RWPE2 (cell line): ENCODE measurements around the gene MLXIPL.
"Not testable (repeated sequence)": the region's sequence is repeated elsewhere in the genome, so short reads cannot be mapped to it uniquely, and the experiment has no call there.

Source experiments
- ATAC-seq: fragments of 200-7000 bp; cut with Tn5 transposase; 3 replicates; pipeline ENCODE4 v1.9.1; 2021; ENCODE audit warnings: low read depth
- DNase-seq: peaks from one replicate; pipeline ENCODE4 v3.0.0-alpha.2; 2020; ENCODE audit warnings: low spot score
- H3K27ac ChIP-seq: fragments of 450-650 bp; 2 replicates; pipeline ENCODE4 v1.5.1; 2017; ENCODE audit warnings: mild to moderate bottlenecking; ENCODE audit not compliant: poor library complexity, severe bottlenecking
- H3K27me3 ChIP-seq: fragments of 250-450 bp; sonication (Bioruptor Pico); 2 replicates; pipeline ENCODE4 v1.5.1; 2021; ENCODE audit warnings: mild to moderate bottlenecking, moderate library complexity; ENCODE audit not compliant: insufficient read depth, poor library complexity, severe bottlenecking
- H3K36me3 ChIP-seq: fragments of 250-450 bp; sonication (Bioruptor Pico); 2 replicates; pipeline ENCODE4 v1.5.1; 2020; ENCODE audit warnings: low read depth, mild to moderate bottlenecking, moderate library complexity
- H3K4me1 ChIP-seq: fragments of 250-450 bp; sonication (Bioruptor Pico); 2 replicates; pipeline ENCODE4 v1.5.1; 2021; ENCODE audit warnings: mild to moderate bottlenecking, moderate library complexity; ENCODE audit not compliant: insufficient read depth, poor library complexity, severe bottlenecking
- H3K4me3 ChIP-seq: fragments of 250-450 bp; sonication (Bioruptor Pico); 2 replicates; pipeline ENCODE4 v1.5.1; 2021; ENCODE audit warnings: mild to moderate bottlenecking, moderate library complexity; ENCODE audit not compliant: severe bottlenecking
- H3K9me3 ChIP-seq: fragments of 250-450 bp; sonication (Bioruptor Pico); 2 replicates; pipeline ENCODE4 v1.5.1; 2021; ENCODE audit warnings: mild to moderate bottlenecking, moderate library complexity; ENCODE audit not compliant: severe bottlenecking
- TF ChIP-seq, protein P1 (sequence below): fragments of 450-650 bp; IDR thresholded peaks from one replicate; pipeline ENCODE4 v1.5.1; 2017; ENCODE audit warnings: mild to moderate bottlenecking, moderate library complexity; ENCODE audit not compliant: poor library complexity, severe bottlenecking

The MLXIPL gene

DNA sequence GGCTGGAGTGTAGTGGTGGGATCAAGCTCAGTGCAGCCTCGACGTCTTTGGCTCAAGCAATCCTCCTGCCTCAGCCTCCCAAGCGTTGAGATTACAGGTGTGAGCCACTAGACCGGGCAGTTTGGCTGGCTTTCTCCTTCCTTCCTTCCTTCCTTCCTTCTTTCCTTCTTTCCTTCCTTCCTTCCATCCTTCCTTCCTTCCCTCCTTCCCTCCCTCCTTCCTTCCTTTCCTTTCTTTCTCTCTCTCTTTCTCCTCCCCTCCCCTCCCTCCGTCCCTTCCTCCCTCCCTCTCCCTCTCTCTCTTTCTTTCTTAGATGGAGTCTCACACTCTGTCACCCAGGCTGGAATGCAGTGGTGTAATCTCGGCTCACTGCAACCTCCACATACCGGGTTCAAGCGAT lies 35.7 kb upstream of the MLXIPL start:
- Histone ChIP-seq H3K4me1 (no peaks in the 10 kb centered on the region), H3K4me3 (no peak overlapping the region), H3K9me3 (no peaks in the 10 kb centered on the region), H3K27ac (no peak overlapping the region), H3K36me3 (no peaks in the 10 kb centered on the region), H3K27me3 (no peaks in the 10 kb centered on the region)
- ATAC-seq (no peak), DNase-seq (no peak)
- TF ChIP-seq, protein P1, sequence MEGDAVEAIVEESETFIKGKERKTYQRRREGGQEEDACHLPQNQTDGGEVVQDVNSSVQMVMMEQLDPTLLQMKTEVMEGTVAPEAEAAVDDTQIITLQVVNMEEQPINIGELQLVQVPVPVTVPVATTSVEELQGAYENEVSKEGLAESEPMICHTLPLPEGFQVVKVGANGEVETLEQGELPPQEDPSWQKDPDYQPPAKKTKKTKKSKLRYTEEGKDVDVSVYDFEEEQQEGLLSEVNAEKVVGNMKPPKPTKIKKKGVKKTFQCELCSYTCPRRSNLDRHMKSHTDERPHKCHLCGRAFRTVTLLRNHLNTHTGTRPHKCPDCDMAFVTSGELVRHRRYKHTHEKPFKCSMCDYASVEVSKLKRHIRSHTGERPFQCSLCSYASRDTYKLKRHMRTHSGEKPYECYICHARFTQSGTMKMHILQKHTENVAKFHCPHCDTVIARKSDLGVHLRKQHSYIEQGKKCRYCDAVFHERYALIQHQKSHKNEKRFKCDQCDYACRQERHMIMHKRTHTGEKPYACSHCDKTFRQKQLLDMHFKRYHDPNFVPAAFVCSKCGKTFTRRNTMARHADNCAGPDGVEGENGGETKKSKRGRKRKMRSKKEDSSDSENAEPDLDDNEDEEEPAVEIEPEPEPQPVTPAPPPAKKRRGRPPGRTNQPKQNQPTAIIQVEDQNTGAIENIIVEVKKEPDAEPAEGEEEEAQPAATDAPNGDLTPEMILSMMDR = no peak

DNA sequence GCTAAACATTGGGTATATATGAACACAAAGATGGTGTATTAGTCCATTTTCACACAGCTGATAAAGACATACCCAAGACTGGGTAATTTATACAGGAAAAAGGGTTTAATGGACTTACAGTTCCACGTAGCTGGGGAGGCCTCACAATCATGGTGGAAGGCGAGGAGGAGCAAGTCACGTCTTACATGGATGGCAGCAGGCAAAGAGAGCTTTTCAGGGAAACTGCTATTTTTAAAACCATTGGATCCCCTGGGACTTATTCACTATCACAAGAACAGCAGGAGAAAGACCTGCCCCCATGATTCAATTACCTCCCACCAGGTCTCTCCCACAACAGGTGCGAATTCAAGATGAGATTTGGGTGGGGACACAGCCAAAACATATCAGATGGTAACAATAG lies 31.0 kb upstream of the MLXIPL start:
- H3K27me3 ChIP-seq, DNase-seq, H3K4me3 ChIP-seq, H3K4me1 ChIP-seq, H3K9me3 ChIP-seq, ATAC-seq, H3K36me3 ChIP-seq, H3K27ac ChIP-seq: not testable (repeated sequence)

DNA sequence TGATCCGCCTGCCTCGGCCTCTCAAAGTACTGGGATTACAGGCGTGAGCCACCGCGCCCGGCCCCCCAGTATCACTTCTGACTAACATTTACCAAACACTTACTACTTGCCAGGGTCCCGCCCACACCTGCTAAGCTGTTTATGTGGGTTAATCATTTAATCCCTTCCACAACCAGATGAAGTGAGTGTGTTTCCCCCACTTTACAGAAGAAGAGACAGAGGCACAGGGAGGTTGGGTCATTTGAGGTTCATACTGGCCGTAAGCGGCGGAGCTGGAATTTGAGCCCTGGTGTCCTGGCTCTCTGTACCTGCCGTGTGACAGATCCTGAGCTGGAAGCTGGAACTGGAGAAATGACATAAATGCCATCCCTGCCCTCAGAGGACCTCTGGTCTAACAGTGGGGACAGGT lies 28.2 kb upstream of the MLXIPL start:
- no peaks in the 10 kb centered on the region for H3K4me1 ChIP-seq
- no peak for DNase-seq
- H3K36me3 ChIP-seq = no peaks in the 10 kb centered on the region
- H3K9me3 ChIP-seq = no peaks in the 10 kb centered on the region
- no peak overlapping the region for H3K4me3 ChIP-seq
- TF ChIP-seq, protein P1 = no peak
- no peak for ATAC-seq
- no peak overlapping the region for H3K27ac ChIP-seq
- no peaks in the 10 kb centered on the region for H3K27me3 ChIP-seq

DNA sequence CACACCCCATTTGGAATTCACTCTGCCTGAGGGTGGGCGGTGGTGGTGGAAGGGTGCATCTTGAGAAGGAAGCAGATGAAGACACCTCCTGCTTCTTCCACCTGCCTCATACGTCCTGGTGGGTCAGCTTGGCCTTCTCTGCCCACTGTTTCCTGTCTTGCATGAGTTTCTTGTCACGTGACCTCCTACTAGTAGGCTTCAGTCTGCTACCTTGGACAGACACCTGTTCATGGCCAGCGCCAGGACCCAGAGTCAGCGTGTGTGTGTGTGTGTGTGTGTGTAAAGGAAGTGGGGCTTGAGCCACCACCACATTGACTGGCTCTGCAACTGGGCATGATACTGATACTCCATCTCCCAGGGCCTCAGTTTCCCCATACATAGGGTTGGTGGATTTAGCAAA lies 26.2 kb upstream of the MLXIPL start:
- TF ChIP-seq, protein P1 = no peak
- no peak for ATAC-seq
- no peak for DNase-seq
- Histone ChIP-seq H3K4me1 (peaks cover 8% of the 10 kb centered on the region), H3K27ac (no peak overlapping the region), H3K4me3 (no peak overlapping the region), H3K9me3 (no peaks in the 10 kb centered on the region), H3K36me3 (no peaks in the 10 kb centered on the region), H3K27me3 (no peaks in the 10 kb centered on the region)

DNA sequence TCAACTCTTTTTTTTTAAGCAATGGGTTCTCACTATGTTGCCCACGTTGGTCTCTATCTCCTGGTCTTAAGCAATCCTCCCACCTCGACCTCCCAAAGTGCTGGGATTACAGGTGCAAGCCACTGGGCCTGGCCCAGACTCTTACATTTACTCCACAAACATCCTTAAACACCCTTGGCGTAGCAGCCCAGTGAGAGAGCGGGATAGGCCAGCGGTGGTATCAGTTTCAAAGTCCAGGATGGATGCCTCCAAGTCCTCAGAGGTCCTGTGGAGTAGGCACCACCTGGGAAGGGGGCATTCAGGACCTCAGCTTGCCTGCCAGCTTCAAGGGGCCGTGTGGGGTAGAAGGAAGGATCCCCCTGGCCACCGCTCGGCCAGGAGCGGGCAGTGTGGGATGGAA lies 25.3 kb upstream of the MLXIPL start:
- no peaks in the 10 kb centered on the region for H3K36me3 ChIP-seq
- no peak for DNase-seq

More for the DNA sequence above, 25.3 kb upstream of the MLXIPL start:
- TF ChIP-seq, protein P1 = no peak
- no peaks in the 10 kb centered on the region for H3K9me3 ChIP-seq
- no peak overlapping the region for H3K27ac ChIP-seq
- no peak overlapping the region for H3K4me3 ChIP-seq
- H3K27me3 ChIP-seq = no peaks in the 10 kb centered on the region
- H3K4me1 ChIP-seq = peaks cover 8% of the 10 kb centered on the region
- no peak for ATAC-seq
